HEK293 (cell line): ENCODE measurements around the gene ELMO1.

Experiments used
- CTCF ChIA-PET: fragments of 350-600 bp; formaldehyde crosslinking; extraction: SDS; loops from one replicate; lab custom pipeline; 2021; ENCODE audit warnings: antibody characterized with exemption; lab: Yijun Ruan, JAX
- POLR2A ChIA-PET: fragments of 300-600 bp; formaldehyde crosslinking; extraction: SDS; loops from one replicate; lab custom pipeline; 2020; ENCODE audit warnings: antibody characterized with exemption, inconsistent platforms; lab: Yijun Ruan, JAX
- H3K27ac ChIP-seq: fragments of 200-500 bp; sonication (Bioruptor generic); 2 replicates; pipeline ENCODE4 v1.5.1; 2014; ENCODE audit warnings: low read depth, low read length, control low read depth, inconsistent platforms; ENCODE audit errors: extremely low read depth
- H3K36me3 ChIP-seq, 2 experiments: fragments of 200-500 bp in 1 of 2; sonication (Bioruptor generic) in 1 of 2; 1 replicate in 1 of 2; 2 replicates in 1 of 2; pipeline ENCODE4 v1.5.1; 2014 to 2017; ENCODE audit warnings: inconsistent platforms in 2 of 2, low read length in 2 of 2; ENCODE audit not compliant: control insufficient read depth in 2 of 2, insufficient read depth in 1 of 2
- H3K4me1 ChIP-seq: fragments of 200-500 bp; sonication (Bioruptor generic); 2 replicates; pipeline ENCODE4 v1.5.1; 2014; ENCODE audit warnings: mild to moderate bottlenecking, low read length, inconsistent platforms; ENCODE audit not compliant: control insufficient read depth, insufficient read depth
- H3K4me3 ChIP-seq: 2 replicates; pipeline ENCODE4 v1.5.1; 2011; ENCODE audit warnings: low read depth, mild to moderate bottlenecking, control low read depth, low read length, moderate library complexity
- H3K9me3 ChIP-seq: fragments of 200-500 bp; sonication (Bioruptor generic); 2 replicates; pipeline ENCODE4 v1.5.1; 2014; ENCODE audit warnings: low read depth, low read length, inconsistent platforms; ENCODE audit not compliant: control insufficient read depth, insufficient read depth
- BCL11A ChIP-seq: fragments of 450-650 bp; formaldehyde crosslinking; IDR thresholded peaks from 2 replicates; pipeline ENCODE4 v1.5.1; 2016; ENCODE audit warnings: low read depth, missing biosample characterization, missing genetic modification characterization
- GLI2 ChIP-seq: fragments of 450-650 bp; formaldehyde crosslinking; IDR thresholded peaks from 2 replicates; pipeline ENCODE4; 2017; ENCODE audit warnings: missing biosample characterization, missing genetic modification characterization, low read depth, borderline replicate concordance
- IKZF3 ChIP-seq: fragments of 450-650 bp; IDR thresholded peaks from 2 replicates; pipeline ENCODE4 v1.5.0; 2018; ENCODE audit warnings: missing biosample characterization, mild to moderate bottlenecking, missing genetic modification characterization, moderate library complexity
- KLF1 ChIP-seq: fragments of 450-650 bp; formaldehyde crosslinking; IDR thresholded peaks from 2 replicates; pipeline ENCODE4 v1.5.1; 2016; ENCODE audit warnings: missing biosample characterization, missing genetic modification characterization
- MEIS1 ChIP-seq: sonication (generic); formaldehyde crosslinking; IDR thresholded peaks from 2 replicates; pipeline ENCODE4 v1.8.1; 2022; ENCODE audit warnings: missing genetic modification reagents, mild to moderate bottlenecking, borderline replicate concordance
- PRDM1 ChIP-seq: fragments of 450-650 bp; formaldehyde crosslinking; IDR thresholded peaks from 2 replicates; pipeline ENCODE4; 2016; ENCODE audit warnings: missing biosample characterization, missing genetic modification characterization
- WT1 ChIP-seq: fragments of 450-650 bp; formaldehyde crosslinking; IDR thresholded peaks from 2 replicates; pipeline ENCODE4 v1.5.1; 2016; ENCODE audit warnings: missing biosample characterization, missing genetic modification characterization
- YY1 ChIP-seq: fragments of 450-650 bp; formaldehyde crosslinking; IDR thresholded peaks from 2 replicates; pipeline ENCODE4 v1.5.1; 2018; ENCODE audit warnings: missing biosample characterization, missing genetic modification characterization
- ZFP37 ChIP-seq: fragments of 450-650 bp; formaldehyde crosslinking; IDR thresholded peaks from 2 replicates; pipeline ENCODE4 v1.5.1; 2016; ENCODE audit warnings: missing biosample characterization, missing genetic modification characterization
- ZNF132 ChIP-seq: fragments of 450-650 bp; formaldehyde crosslinking; IDR thresholded peaks from 2 replicates; pipeline ENCODE4 v1.5.1; 2017; ENCODE audit warnings: missing biosample characterization, missing genetic modification characterization, borderline replicate concordance
- ZNF140 ChIP-seq: fragments of 450-650 bp; formaldehyde crosslinking; IDR thresholded peaks from 2 replicates; pipeline ENCODE4 v1.5.1; 2016; ENCODE audit warnings: missing biosample characterization, missing genetic modification characterization
- ZNF155 ChIP-seq: fragments of 450-650 bp; formaldehyde crosslinking; IDR thresholded peaks from 2 replicates; pipeline ENCODE4 v1.5.1; 2016; ENCODE audit warnings: missing biosample characterization, missing genetic modification characterization
- ZNF37A ChIP-seq: fragments of 450-650 bp; IDR thresholded peaks from 2 replicates; pipeline ENCODE4 v1.5.1; 2018; ENCODE audit warnings: missing biosample characterization, missing genetic modification characterization
- ZNF391 ChIP-seq: fragments of 450-650 bp; formaldehyde crosslinking; IDR thresholded peaks from 2 replicates; pipeline ENCODE4 v1.5.1; 2016; ENCODE audit warnings: low read depth, missing biosample characterization, missing genetic modification characterization, borderline replicate concordance
- ZNF596 ChIP-seq: fragments of 450-650 bp; IDR thresholded peaks from 2 replicates; pipeline ENCODE4 v1.5.0; 2018; ENCODE audit warnings: missing biosample characterization, mild to moderate bottlenecking, missing genetic modification characterization, moderate library complexity
- ZNF600 ChIP-seq: fragments of 450-650 bp; formaldehyde crosslinking; IDR thresholded peaks from 2 replicates; pipeline ENCODE4 v1.5.1; 2016; ENCODE audit warnings: missing biosample characterization, missing genetic modification characterization
- ZNF629 ChIP-seq: fragments of 450-650 bp; formaldehyde crosslinking; IDR thresholded peaks from 2 replicates; pipeline ENCODE4 v1.5.1; 2017; ENCODE audit warnings: missing biosample characterization, missing genetic modification characterization
- ZNF654 ChIP-seq: fragments of 450-650 bp; formaldehyde crosslinking; IDR thresholded peaks from 2 replicates; pipeline ENCODE4 v1.5.1; 2016; ENCODE audit warnings: low read depth, missing biosample characterization, missing genetic modification characterization
- ZNF76 ChIP-seq: fragments of 450-650 bp; formaldehyde crosslinking; IDR thresholded peaks from 2 replicates; pipeline ENCODE4; 2016; ENCODE audit warnings: low read depth, missing biosample characterization, missing genetic modification characterization, borderline replicate concordance
- ZNF768 ChIP-seq: fragments of 450-650 bp; formaldehyde crosslinking; IDR thresholded peaks from 2 replicates; pipeline ENCODE4 v1.5.1; 2018; ENCODE audit warnings: missing biosample characterization, mild to moderate bottlenecking, missing genetic modification characterization
- ZNF776 ChIP-seq: fragments of 450-650 bp; formaldehyde crosslinking; IDR thresholded peaks from 2 replicates; pipeline ENCODE4 v1.5.0; 2017; ENCODE audit warnings: missing biosample characterization, missing genetic modification characterization, borderline replicate concordance
- ZNF785 ChIP-seq: fragments of 450-650 bp; formaldehyde crosslinking; IDR thresholded peaks from 2 replicates; pipeline ENCODE4 v1.5.1; 2016; ENCODE audit warnings: missing biosample characterization, missing genetic modification characterization
- ZXDB ChIP-seq: fragments of 450-650 bp; formaldehyde crosslinking; IDR thresholded peaks from 2 replicates; pipeline ENCODE4 v1.5.1; 2016; ENCODE audit warnings: missing biosample characterization, missing genetic modification characterization
- TF ChIP-seq, protein P1 (sequence below): fragments of 450-650 bp; IDR thresholded peaks from 2 replicates; pipeline ENCODE4 v1.5.1; 2018; ENCODE audit warnings: missing biosample characterization, mild to moderate bottlenecking, missing genetic modification characterization
- TF ChIP-seq, protein P2 (sequence below): fragments of 450-650 bp; formaldehyde crosslinking; IDR thresholded peaks from 2 replicates; pipeline ENCODE4 v1.5.0; 2017; ENCODE audit warnings: missing biosample characterization, missing genetic modification characterization, borderline replicate concordance
- TF ChIP-seq, protein P3 (sequence below): fragments of 450-650 bp; formaldehyde crosslinking; IDR thresholded peaks from 2 replicates; pipeline ENCODE4 v1.5.1; 2017; ENCODE audit warnings: missing biosample characterization, mild to moderate bottlenecking, missing genetic modification characterization, moderate library complexity
- TF ChIP-seq, protein P4 (sequence below): fragments of 450-650 bp; IDR thresholded peaks from 2 replicates; pipeline ENCODE4 v1.5.1; 2018; ENCODE audit warnings: missing biosample characterization, missing genetic modification characterization

Gene ELMO1

DNA sequence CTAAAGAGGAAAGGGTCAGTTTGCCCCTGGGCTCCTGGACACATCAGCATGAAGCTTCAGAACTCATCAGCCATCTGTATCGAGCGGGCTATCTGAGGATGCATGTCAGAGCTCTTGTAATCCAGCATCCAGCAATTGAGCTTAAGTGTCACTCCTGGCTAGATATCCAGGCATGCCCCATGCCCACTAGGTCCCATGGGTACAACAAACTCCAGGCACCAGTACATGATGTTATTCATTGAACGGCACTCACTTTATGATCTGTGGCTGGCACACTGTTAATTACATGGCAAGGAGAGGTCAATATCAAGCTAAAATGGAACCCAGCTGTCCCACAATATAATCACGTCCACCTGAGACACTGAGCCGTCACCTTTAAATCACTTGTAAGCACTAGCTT, 274.2 kb downstream of the ELMO1 start:
- Histone ChIP-seq H3K4me1 (no peaks in the 10 kb centered on the region), H3K36me3 (no peaks in the 10 kb centered on the region), H3K27ac (no peak overlapping the region), H3K4me3 (no peak overlapping the region), H3K9me3 (no peaks in the 10 kb centered on the region)
- ChIA-PET POLR2A (interaction anchor here (1.2 kb wide), 1 partner anchor 24 kb away, joined by 3 read pairs; no protein-coding TSS in a partner anchor), CTCF (interaction anchor here (1.6 to 5.8 kb wide), 3 partner anchors 24 to 206 kb away, joined by 4 to 41 read pairs (median 6); no protein-coding TSS in a partner anchor)
- TF ChIP-seq ZNF654 (tag by site-specific recombination) (no peak), ZNF155 (tag by site-specific recombination) (no peak), PRDM1 (tag by site-specific recombination) (no peak), ZNF37A (tag by site-specific recombination) (no peak), ZXDB (no peak), GLI2 (tag by site-specific recombination) (no peak), ZNF596 (tag by site-specific recombination) (no peak), ZNF391 (tag by site-specific recombination) (no peak), YY1 (tag by site-specific recombination) (no peak), KLF1 (tag by site-specific recombination) (no peak), ZNF629 (tag by site-specific recombination) (no peak)
- TF ChIP-seq, protein P1, sequence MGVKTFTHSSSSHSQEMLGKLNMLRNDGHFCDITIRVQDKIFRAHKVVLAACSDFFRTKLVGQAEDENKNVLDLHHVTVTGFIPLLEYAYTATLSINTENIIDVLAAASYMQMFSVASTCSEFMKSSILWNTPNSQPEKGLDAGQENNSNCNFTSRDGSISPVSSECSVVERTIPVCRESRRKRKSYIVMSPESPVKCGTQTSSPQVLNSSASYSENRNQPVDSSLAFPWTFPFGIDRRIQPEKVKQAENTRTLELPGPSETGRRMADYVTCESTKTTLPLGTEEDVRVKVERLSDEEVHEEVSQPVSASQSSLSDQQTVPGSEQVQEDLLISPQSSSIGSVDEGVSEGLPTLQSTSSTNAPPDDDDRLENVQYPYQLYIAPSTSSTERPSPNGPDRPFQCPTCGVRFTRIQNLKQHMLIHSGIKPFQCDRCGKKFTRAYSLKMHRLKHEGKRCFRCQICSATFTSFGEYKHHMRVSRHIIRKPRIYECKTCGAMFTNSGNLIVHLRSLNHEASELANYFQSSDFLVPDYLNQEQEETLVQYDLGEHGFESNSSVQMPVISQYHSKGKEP (tag by site-specific recombination), result no peak

DNA sequence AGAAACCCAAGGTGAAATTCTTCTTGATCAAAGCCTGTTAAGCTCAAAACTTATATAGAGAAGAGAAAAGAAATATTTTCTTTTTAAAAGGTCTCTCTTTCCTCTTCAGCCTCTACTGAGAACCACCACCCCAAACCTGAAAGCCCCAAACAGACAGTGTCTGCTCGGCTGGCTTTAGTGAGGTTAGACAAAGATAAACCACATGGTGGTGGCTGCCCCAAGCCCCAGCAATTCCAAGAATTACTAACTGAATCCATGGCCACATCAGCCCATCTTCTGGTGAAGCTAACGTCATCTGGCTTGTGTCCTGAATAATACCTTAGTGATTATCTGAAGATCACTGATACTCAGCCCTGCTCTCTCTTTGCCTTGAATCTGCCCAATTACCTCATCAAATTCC, 275.0 kb downstream of the ELMO1 start:
- TF ChIP-seq ZNF629 (tag by site-specific recombination) (no peak), ZNF768 (tag by site-specific recombination) (no peak), WT1 (tag by site-specific recombination) (no peak), ZNF132 (tag by site-specific recombination) (no peak), ZNF76 (tag by site-specific recombination) (no peak), ZNF140 (no peak), BCL11A (no peak), MEIS1 (CRISPR knock-in tag) (no peak), ZNF600 (no peak), ZNF776 (no peak), ZFP37 (tag by site-specific recombination) (no peak), IKZF3 (tag by site-specific recombination) (no peak), ZNF785 (no peak)
- TF ChIP-seq, protein P1 (tag by site-specific recombination), result no peak
- TF ChIP-seq, protein P2, sequence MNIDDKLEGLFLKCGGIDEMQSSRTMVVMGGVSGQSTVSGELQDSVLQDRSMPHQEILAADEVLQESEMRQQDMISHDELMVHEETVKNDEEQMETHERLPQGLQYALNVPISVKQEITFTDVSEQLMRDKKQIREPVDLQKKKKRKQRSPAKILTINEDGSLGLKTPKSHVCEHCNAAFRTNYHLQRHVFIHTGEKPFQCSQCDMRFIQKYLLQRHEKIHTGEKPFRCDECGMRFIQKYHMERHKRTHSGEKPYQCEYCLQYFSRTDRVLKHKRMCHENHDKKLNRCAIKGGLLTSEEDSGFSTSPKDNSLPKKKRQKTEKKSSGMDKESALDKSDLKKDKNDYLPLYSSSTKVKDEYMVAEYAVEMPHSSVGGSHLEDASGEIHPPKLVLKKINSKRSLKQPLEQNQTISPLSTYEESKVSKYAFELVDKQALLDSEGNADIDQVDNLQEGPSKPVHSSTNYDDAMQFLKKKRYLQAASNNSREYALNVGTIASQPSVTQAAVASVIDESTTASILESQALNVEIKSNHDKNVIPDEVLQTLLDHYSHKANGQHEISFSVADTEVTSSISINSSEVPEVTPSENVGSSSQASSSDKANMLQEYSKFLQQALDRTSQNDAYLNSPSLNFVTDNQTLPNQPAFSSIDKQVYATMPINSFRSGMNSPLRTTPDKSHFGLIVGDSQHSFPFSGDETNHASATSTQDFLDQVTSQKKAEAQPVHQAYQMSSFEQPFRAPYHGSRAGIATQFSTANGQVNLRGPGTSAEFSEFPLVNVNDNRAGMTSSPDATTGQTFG (tag by site-specific recombination), result no peak
- TF ChIP-seq, protein P3, sequence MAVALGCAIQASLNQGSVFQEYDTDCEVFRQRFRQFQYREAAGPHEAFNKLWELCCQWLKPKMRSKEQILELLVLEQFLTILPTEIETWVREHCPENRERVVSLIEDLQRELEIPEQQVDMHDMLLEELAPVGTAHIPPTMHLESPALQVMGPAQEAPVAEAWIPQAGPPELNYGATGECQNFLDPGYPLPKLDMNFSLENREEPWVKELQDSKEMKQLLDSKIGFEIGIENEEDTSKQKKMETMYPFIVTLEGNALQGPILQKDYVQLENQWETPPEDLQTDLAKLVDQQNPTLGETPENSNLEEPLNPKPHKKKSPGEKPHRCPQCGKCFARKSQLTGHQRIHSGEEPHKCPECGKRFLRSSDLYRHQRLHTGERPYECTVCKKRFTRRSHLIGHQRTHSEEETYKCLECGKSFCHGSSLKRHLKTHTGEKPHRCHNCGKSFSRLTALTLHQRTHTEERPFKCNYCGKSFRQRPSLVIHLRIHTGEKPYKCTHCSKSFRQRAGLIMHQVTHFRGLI (tag by site-specific recombination), result no peak
- TF ChIP-seq, protein P4, sequence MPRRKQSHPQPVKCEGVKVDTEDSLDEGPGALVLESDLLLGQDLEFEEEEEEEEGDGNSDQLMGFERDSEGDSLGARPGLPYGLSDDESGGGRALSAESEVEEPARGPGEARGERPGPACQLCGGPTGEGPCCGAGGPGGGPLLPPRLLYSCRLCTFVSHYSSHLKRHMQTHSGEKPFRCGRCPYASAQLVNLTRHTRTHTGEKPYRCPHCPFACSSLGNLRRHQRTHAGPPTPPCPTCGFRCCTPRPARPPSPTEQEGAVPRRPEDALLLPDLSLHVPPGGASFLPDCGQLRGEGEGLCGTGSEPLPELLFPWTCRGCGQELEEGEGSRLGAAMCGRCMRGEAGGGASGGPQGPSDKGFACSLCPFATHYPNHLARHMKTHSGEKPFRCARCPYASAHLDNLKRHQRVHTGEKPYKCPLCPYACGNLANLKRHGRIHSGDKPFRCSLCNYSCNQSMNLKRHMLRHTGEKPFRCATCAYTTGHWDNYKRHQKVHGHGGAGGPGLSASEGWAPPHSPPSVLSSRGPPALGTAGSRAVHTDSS, result no peak
- TF ChIP-seq, all 188 proteins: peak for 0
- Histone ChIP-seq H3K27ac (no peak overlapping the region), H3K9me3 (no peaks in the 10 kb centered on the region), H3K4me3 (no peak overlapping the region), H3K4me1 (no peaks in the 10 kb centered on the region), H3K36me3 (no peaks in the 10 kb centered on the region)
- CTCF ChIA-PET, result interaction anchor here (1.6 to 3.5 kb wide), 2 partner anchors 8 to 25 kb away, joined by 4 to 21 read pairs; no protein-coding TSS in a partner anchor
- POLR2A ChIA-PET, result no interaction called here
